ENCODE data around the gene CALU. TPM values are rescaled to one million over a fixed set of nuclear protein-coding genes. Genes with fewer than 3 reads are reported as not detected.

The CALU gene
- 841 and 886 TPM in 2 replicates for total RNA-seq (2014; rRNA removed)
- polyA plus RNA-seq (2012): 465 TPM

- peak; percentile 98 for DNase-seq (ENCODE audit: low read depth)
These were observed at the start of gene CALU for GRCh38 chr7:128739048-128739962. Gene CALU, plus strand, starts transcription at chr7:128739359. Its CDS starts 9,225 bp downstream, at chr7:128748584.

GRCh38 chr7:128691227-128691626, 47.9 kb upstream of the CALU start:
- no peak for DNase-seq (ENCODE audit: low read depth)

- no peak for DNase-seq (ENCODE audit: low read depth)
These were observed 46.4 kb upstream of the CALU start for GRCh38 chr7:128692623-128693270.

- DNase-seq (ENCODE audit: low read depth): no peak
These were observed 45.7 kb upstream of the CALU start for GRCh38 chr7:128693373-128694015.

GRCh38 chr7:128694738-128695137, 44.4 kb upstream of the CALU start:
- DNase-seq (ENCODE audit: low read depth): no peak

GRCh38 chr7:128697302-128697905, 41.8 kb upstream of the CALU start:
- DNase-seq (ENCODE audit: low read depth): peak; percentile 77

- DNase-seq (ENCODE audit: low read depth): no peak
These were observed 39.9 kb upstream of the CALU start for GRCh38 chr7:128699196-128699712.

- DNase-seq (ENCODE audit: low read depth): no peak
These were observed 39.3 kb upstream of the CALU start for GRCh38 chr7:128699895-128700294.

GRCh38 chr7:128701062-128701785, 37.9 kb upstream of the CALU start:
- DNase-seq (ENCODE audit: low read depth): no peak

GRCh38 chr7:128703609-128704241, 35.4 kb upstream of the CALU start:
- DNase-seq (ENCODE audit: low read depth): peak; percentile 43

- peak; percentile 27 for DNase-seq (ENCODE audit: low read depth)
These were observed 33.2 kb upstream of the CALU start for GRCh38 chr7:128705891-128706333.

- DNase-seq (ENCODE audit: low read depth): no peak
These were observed 31.4 kb upstream of the CALU start for GRCh38 chr7:128707752-128708151.

GRCh38 chr7:128708235-128708634, 30.9 kb upstream of the CALU start:
- no peak for DNase-seq (ENCODE audit: low read depth)

- DNase-seq (ENCODE audit: low read depth): no peak
These were observed 30.3 kb upstream of the CALU start for GRCh38 chr7:128708824-128709223.

GRCh38 chr7:128710481-128710880, 28.7 kb upstream of the CALU start:
- peak; percentile 45 for DNase-seq (ENCODE audit: low read depth)

GRCh38 chr7:128713794-128714193, 25.4 kb upstream of the CALU start:
- DNase-seq (ENCODE audit: low read depth): no peak

GRCh38 chr7:128714701-128715495, 24.3 kb upstream of the CALU start:
- DNase-seq (ENCODE audit: low read depth): no peak

- no peak for DNase-seq (ENCODE audit: low read depth)
These were observed 20.1 kb upstream of the CALU start for GRCh38 chr7:128718967-128719642.

- no peak for DNase-seq (ENCODE audit: low read depth)
These were observed 17.8 kb upstream of the CALU start for GRCh38 chr7:128721376-128721775.
